Stimulated activated CD4-positive, alpha-beta T cell treated with anti-CD3 and anti-CD28 coated beads, Interleukin-4, amount 100 ng/mL, for 24 hours (primary cell): Measurements from ENCODE around the gene TXNL4A.
A peak's percentile ranks its signal among the peaks of the same experiment; 100 is the strongest.
"Not testable (repeated sequence)": the region's sequence is repeated elsewhere in the genome, so short reads cannot be mapped to it uniquely, and the experiment has no call there.

Source experiments
- DNase-seq: peaks from one replicate; pipeline ENCODE4 v3.0.0-alpha.2; 2020

Gene TXNL4A

GRCh38 chr18:79963658-79964329 is 24.6 kb downstream of the TXNL4A start:
- DNase-seq: no peak

GRCh38 chr18:79962835-79963657 is 25.3 kb downstream of the TXNL4A start:
- peak; percentile 67 for DNase-seq

- DNase-seq: no peak
Measured at GRCh38 chr18:79962311-79962710, 26.1 kb downstream of the TXNL4A start.

GRCh38 chr18:79961527-79962291 is 26.7 kb downstream of the TXNL4A start:
- no peak for DNase-seq

- DNase-seq: no peak
Measured at GRCh38 chr18:79960921-79961526, 27.3 kb downstream of the TXNL4A start.

- DNase-seq: not testable (repeated sequence)
Measured at GRCh38 chr18:79960161-79960801, 28.1 kb downstream of the TXNL4A start.

GRCh38 chr18:79958981-79959380 is 29.4 kb downstream of the TXNL4A start:
- DNase-seq: no peak

GRCh38 chr18:79956276-79956675 is 32.1 kb downstream of the TXNL4A start:
- DNase-seq: no peak

GRCh38 chr18:79955302-79956075 is 32.9 kb downstream of the TXNL4A start:
- DNase-seq: no peak

GRCh38 chr18:79954791-79955190 is 33.6 kb downstream of the TXNL4A start:
- DNase-seq: no peak

- no peak for DNase-seq
Measured at GRCh38 chr18:79953971-79954651, 34.3 kb downstream of the TXNL4A start.

GRCh38 chr18:79952996-79953559 is 35.3 kb downstream of the TXNL4A start:
- DNase-seq: no peak

- no peak for DNase-seq
Measured at GRCh38 chr18:79952456-79952995, 35.8 kb downstream of the TXNL4A start.

GRCh38 chr18:79951545-79952455 is 36.6 kb downstream of the TXNL4A start, which contains the start of gene SLC66A2:
Gene SLC66A2 (minus strand): TSS chr18:79951653. CDS start chr18:79950926, 727 bp downstream.
- peak; percentile 94 for DNase-seq

- no peak for DNase-seq
Measured at GRCh38 chr18:79950515-79951341, 37.6 kb downstream of the TXNL4A start.

GRCh38 chr18:79949697-79950487 is 38.5 kb downstream of the TXNL4A start:
- no peak for DNase-seq

GRCh38 chr18:79948719-79949411 is 39.5 kb downstream of the TXNL4A start:
- DNase-seq: no peak
